ENCODE measurements around the gene SPTLC2.

DNA sequence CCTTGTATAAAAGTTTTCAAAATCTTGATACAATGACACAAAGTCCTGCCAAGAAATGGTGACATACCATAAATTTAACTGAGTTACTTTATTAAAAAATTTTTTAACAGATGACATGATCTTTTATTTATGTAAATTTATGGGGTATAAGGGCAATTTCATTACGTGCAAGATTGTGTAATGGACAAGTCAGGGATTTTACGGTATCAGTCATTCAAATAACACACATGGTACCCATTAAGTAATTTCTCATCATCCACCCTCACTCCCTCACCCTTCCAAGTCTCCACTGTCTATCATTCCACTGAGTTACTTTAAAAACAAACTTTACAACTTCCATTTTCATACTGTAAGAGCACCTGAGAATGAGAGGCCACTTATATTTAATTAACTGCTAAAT is 37.4 kb downstream of the SPTLC2 start:
- no peak for TF ChIP-seq YY1 (IDR thresholded peaks at IDR 0.05; ENCODE audit: extremely low read depth, insufficient replicate concordance, low read depth, low read length)
- TF ChIP-seq, protein P1, sequence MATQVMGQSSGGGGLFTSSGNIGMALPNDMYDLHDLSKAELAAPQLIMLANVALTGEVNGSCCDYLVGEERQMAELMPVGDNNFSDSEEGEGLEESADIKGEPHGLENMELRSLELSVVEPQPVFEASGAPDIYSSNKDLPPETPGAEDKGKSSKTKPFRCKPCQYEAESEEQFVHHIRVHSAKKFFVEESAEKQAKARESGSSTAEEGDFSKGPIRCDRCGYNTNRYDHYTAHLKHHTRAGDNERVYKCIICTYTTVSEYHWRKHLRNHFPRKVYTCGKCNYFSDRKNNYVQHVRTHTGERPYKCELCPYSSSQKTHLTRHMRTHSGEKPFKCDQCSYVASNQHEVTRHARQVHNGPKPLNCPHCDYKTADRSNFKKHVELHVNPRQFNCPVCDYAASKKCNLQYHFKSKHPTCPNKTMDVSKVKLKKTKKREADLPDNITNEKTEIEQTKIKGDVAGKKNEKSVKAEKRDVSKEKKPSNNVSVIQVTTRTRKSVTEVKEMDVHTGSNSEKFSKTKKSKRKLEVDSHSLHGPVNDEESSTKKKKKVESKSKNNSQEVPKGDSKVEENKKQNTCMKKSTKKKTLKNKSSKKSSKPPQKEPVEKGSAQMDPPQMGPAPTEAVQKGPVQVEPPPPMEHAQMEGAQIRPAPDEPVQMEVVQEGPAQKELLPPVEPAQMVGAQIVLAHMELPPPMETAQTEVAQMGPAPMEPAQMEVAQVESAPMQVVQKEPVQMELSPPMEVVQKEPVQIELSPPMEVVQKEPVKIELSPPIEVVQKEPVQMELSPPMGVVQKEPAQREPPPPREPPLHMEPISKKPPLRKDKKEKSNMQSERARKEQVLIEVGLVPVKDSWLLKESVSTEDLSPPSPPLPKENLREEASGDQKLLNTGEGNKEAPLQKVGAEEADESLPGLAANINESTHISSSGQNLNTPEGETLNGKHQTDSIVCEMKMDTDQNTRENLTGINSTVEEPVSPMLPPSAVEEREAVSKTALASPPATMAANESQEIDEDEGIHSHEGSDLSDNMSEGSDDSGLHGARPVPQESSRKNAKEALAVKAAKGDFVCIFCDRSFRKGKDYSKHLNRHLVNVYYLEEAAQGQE (IDR thresholded peaks at IDR 0.05; ENCODE audit: low read depth) = no peak
- no peak for TF ChIP-seq EZH2 (IDR thresholded peaks at IDR 0.05)
